ENCODE data around the gene TMEM170B.

DNA sequence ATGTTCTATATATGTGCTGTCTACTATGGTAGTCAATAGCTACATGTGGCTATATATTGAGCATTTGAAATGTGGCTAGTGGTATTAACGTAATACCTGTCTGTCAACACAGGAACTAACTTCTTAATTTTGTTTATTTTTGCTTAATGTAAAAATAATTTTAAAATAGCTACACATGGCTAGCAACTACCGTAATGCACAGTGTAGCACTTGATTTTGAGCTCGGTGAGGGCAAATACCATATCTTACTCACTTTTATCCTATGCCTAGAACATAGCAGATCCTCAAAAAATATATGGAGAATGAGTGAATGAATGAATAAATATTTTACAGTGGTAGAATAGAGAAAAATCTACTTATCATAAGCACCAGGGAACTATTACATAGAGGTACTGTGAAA lies 28.1 kb upstream of the TMEM170B start:
- TF ChIP-seq, protein P1, sequence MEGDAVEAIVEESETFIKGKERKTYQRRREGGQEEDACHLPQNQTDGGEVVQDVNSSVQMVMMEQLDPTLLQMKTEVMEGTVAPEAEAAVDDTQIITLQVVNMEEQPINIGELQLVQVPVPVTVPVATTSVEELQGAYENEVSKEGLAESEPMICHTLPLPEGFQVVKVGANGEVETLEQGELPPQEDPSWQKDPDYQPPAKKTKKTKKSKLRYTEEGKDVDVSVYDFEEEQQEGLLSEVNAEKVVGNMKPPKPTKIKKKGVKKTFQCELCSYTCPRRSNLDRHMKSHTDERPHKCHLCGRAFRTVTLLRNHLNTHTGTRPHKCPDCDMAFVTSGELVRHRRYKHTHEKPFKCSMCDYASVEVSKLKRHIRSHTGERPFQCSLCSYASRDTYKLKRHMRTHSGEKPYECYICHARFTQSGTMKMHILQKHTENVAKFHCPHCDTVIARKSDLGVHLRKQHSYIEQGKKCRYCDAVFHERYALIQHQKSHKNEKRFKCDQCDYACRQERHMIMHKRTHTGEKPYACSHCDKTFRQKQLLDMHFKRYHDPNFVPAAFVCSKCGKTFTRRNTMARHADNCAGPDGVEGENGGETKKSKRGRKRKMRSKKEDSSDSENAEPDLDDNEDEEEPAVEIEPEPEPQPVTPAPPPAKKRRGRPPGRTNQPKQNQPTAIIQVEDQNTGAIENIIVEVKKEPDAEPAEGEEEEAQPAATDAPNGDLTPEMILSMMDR (IDR thresholded peaks at IDR 0.05; ENCODE audit: low read length) = no peak
- TF ChIP-seq EZH2 (IDR thresholded peaks at IDR 0.05; ENCODE audit: borderline replicate concordance, low read length) = no peak

Data from OCI-LY1 (cell line).